NOMO-1 (cell line): Measurements from ENCODE around the gene VEPH1.
A peak's percentile ranks its signal among the peaks of the same experiment; 100 is the strongest.

ENCODE experiments used
- DNase-seq, 2 experiments: peaks; one replicate each; lab custom pipeline; 2025; ENCODE audit not compliant: unreplicated experiment in 2 of 2; lab: John Stamatoyannopoulos, UW

The VEPH1 gene

GRCh38 chr3:157276801-157277200 is 226.4 kb downstream of the VEPH1 start:
- no peak for DNase-seq

GRCh38 chr3:157275832-157276231 is 227.4 kb downstream of the VEPH1 start:
- DNase-seq, result no peak

- no peak for DNase-seq
Measured at GRCh38 chr3:157274644-157275137, 228.5 kb downstream of the VEPH1 start.

GRCh38 chr3:157271283-157271882 is 231.8 kb downstream of the VEPH1 start:
- DNase-seq, result no peak

GRCh38 chr3:157268026-157268425 is 235.2 kb downstream of the VEPH1 start:
- DNase-seq, result no peak

- DNase-seq, result no peak
Measured at GRCh38 chr3:157265931-157266330, 237.3 kb downstream of the VEPH1 start.

GRCh38 chr3:157263027-157263426 is 240.2 kb downstream of the VEPH1 start:
- DNase-seq, result no peak

GRCh38 chr3:157261000-157261399 is 242.2 kb downstream of the VEPH1 start:
- DNase-seq, result no peak

GRCh38 chr3:157259825-157260224 is 243.4 kb downstream of the VEPH1 start:
- no peak for DNase-seq

- DNase-seq, result no peak
Measured at GRCh38 chr3:157257101-157257500, 246.1 kb downstream of the VEPH1 start.

- DNase-seq, result no peak
Measured at GRCh38 chr3:157255797-157256196, 247.4 kb downstream of the VEPH1 start.

- no peak for DNase-seq
Measured at GRCh38 chr3:157251685-157252084, 251.5 kb downstream of the VEPH1 start.

GRCh38 chr3:157249606-157250005 is 253.6 kb downstream of the VEPH1 start:
- DNase-seq, result no peak

GRCh38 chr3:157248590-157249422 is 254.4 kb downstream of the VEPH1 start:
- peak in 1 of 2 experiments; percentile 72 for DNase-seq

GRCh38 chr3:157247391-157247790 is 255.8 kb downstream of the VEPH1 start:
- no peak for DNase-seq

- no peak for DNase-seq
Measured at GRCh38 chr3:157242836-157243235, 260.4 kb downstream of the VEPH1 start.

- DNase-seq, result no peak
Measured at GRCh38 chr3:157241599-157241998, 261.6 kb downstream of the VEPH1 start.

- peak in 1 of 2 experiments; percentile 25 for DNase-seq
Measured at GRCh38 chr3:157240408-157240807, 262.8 kb downstream of the VEPH1 start.

GRCh38 chr3:157239082-157239704 is 264.0 kb downstream of the VEPH1 start:
- DNase-seq, result peak; percentile 73

- no peak for DNase-seq
Measured at GRCh38 chr3:157238457-157238856, 264.8 kb downstream of the VEPH1 start.

GRCh38 chr3:157237886-157238285 is 265.3 kb downstream of the VEPH1 start:
- DNase-seq, result no peak

- DNase-seq, result no peak
Measured at GRCh38 chr3:157235291-157235690, 267.9 kb downstream of the VEPH1 start.
